ENCODE measurements around the gene M1AP.

GRCh38 chr2:74581463-74581862, 66.7 kb downstream of the M1AP start:
- TF ChIP-seq CTCF (IDR thresholded peaks at IDR 0.05) (no peak), POLR2AphosphoS5 (IDR thresholded peaks at IDR 0.05) (no peak), POLR2A (IDR thresholded peaks at IDR 0.05; ENCODE audit: low read depth) (no peak)

Measured in esophagus muscularis mucosa (tissue), 3 donors.